ENCODE measurements around the gene FIZ1.

DNA sequence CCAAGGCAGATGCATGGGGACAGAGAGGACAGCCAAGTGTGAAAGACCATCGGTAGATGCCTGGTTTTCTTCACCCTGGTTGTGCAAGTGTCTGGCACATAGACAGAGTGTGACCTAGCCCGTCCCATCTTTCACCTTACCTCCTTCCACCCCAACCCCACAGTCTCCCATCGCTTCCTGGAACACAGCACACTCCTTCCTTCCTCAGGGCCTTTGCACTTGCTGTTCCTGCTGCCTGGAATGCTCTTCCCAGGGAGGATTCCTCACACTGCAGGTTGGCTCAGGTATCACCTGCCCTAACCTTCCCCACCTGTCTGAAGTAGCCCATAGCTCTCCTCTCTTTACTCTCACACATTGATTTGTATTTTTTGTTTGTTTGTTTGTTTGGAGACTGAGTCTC is 3.0 kb downstream of the FIZ1 start:
- TF ChIP-seq, protein P1, sequence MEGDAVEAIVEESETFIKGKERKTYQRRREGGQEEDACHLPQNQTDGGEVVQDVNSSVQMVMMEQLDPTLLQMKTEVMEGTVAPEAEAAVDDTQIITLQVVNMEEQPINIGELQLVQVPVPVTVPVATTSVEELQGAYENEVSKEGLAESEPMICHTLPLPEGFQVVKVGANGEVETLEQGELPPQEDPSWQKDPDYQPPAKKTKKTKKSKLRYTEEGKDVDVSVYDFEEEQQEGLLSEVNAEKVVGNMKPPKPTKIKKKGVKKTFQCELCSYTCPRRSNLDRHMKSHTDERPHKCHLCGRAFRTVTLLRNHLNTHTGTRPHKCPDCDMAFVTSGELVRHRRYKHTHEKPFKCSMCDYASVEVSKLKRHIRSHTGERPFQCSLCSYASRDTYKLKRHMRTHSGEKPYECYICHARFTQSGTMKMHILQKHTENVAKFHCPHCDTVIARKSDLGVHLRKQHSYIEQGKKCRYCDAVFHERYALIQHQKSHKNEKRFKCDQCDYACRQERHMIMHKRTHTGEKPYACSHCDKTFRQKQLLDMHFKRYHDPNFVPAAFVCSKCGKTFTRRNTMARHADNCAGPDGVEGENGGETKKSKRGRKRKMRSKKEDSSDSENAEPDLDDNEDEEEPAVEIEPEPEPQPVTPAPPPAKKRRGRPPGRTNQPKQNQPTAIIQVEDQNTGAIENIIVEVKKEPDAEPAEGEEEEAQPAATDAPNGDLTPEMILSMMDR (IDR thresholded peaks at IDR 0.05): no peak
- TF ChIP-seq POLR2AphosphoS5 (IDR thresholded peaks at IDR 0.05) (no peak), POLR2A (IDR thresholded peaks at IDR 0.05) (no peak)
